ENCODE measurements around the gene SCAF4.
A peak's percentile ranks its signal among the peaks of the same experiment; 100 is the strongest.
"Not testable (repeated sequence)": the region's sequence is repeated elsewhere in the genome, so short reads cannot be mapped to it uniquely, and the experiment has no call there.

Gene SCAF4

GRCh38 chr21:31737586-31738397 is 5.9 kb upstream of the SCAF4 start:
- DNase-seq (ENCODE audit: low spot score), result not testable (repeated sequence)

DNA sequence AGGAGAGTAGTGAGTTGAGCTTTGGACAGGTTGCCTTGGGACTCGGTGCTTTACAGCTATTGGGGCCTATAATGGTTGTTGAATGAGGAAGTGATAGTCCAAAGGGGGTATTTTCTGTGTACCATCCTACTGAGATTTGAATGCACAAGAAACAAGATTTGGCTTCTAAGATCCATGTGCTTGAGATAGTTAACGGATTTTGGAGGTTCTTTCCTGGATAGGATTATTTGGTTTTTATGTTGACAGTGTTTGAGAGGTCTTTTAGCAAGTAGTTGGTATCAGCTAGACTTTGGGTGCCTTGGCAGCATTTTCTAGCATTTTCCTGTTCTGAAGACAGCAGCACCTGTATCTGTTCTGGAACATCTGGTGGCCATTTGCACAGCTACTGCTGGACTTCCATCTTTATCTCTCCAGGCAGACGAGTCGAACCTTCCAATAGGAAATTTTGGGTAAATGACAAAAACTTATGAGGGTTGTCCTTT is 3.6 kb upstream of the SCAF4 start:
- no peak for DNase-seq (ENCODE audit: low spot score)

- DNase-seq (ENCODE audit: low spot score), result no peak
Measured at GRCh38 chr21:31733551-31734149, 1.7 kb upstream of the SCAF4 start.

GRCh38 chr21:31732597-31733550 is 956 bp upstream of the SCAF4 start:
- peak; percentile 60 for DNase-seq (ENCODE audit: low spot score)

DNA sequence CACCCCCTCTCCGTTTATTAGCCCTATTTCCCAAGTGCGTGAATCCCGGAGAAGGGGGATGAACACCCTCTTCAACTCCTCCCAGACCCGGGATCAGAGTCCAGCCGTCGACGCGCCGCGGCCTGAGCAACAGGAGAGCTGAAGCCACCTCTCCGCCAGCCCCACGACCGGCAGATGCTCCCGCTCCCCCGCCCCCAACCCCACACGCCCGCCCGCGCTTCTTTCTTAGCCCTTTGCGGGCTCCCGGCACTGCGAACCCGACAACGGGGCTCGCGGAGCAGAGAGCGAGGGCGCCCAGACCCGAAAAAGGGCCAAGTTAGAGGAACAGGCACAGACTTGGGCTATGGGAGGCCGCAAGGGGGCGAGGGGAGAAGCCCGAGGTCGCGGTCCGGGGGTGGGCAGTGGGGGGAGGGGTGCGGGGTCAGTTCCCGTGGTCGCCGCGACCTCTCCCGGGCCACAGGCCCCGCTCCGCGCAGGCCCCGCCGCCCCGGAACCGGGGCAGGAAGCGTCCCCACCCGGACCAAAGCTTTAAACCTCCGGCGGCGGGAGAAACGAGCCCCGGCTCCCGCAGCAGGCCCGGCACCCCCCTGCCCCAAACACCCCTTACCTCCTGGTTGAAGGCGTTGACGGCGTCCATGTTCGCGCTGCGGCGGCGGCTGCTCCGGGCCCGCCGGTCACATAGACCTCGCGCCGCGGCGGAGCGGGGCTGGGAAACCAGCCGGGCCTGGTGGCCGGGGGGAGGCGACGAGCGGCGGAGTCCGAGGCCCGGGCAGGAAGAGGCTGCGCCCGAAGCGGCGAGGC is 662 bp downstream of the SCAF4 start:
- DNase-seq (ENCODE audit: low spot score), result no peak

- peak; percentile 32 for DNase-seq (ENCODE audit: low spot score)
Measured at GRCh38 chr21:31730712-31731055, 1.2 kb downstream of the SCAF4 start.

DNA sequence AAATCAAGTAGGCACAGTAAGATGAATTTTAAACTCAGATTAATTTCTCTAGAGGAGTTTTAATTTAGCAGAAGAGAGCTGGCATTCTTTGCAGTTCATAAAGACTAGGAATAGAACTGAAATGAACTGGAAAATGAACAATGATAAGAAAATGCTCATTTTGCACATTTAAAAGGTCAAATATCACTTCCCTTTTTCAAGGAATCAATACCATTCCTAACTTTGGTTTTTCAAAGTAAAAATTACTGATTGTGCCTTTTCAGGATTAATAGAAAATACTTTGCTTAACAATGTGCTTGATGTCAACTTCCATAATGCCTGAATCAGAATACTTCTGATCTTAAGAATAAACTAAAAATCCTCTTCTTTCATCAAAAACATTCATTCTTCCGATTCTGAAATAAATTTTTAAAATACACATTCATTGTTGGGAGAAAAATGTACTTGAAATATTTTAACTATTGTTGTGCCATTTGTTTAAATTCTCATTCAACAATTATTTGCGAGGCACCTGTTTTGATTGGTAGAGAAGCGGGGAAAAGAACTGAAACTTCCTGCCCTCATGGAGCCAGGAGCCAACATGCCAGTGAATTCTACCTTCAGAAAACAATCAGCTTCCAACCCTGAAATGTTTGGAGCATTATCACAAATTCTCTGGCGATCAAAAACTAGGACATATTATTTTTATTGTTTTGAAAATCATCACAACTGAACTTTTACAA is 2.1 kb downstream of the SCAF4 start:
- no peak for DNase-seq (ENCODE audit: low spot score)

DNA sequence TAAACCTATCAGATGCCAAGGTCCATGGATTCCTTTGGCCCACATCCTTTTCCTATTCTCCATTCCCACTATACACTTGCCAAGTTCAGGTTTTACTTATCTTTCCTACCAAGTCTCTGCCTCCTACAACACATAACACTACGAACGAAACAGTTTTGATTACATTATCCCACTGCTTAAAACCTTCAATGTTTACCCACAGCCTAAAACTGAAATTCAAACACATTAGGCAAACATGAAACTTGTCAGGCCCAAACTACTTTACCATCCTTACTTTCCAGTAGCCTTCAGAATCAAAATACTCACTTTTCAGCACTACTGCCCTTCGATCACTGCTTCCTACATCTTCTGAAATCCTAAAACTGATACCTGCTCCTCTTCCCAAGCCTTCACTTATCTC is 3.0 kb downstream of the SCAF4 start:
- DNase-seq (ENCODE audit: low spot score), result no peak

GRCh38 chr21:31728191-31728590 is 3.7 kb downstream of the SCAF4 start:
- no peak for DNase-seq (ENCODE audit: low spot score)

GRCh38 chr21:31727181-31727580 is 4.7 kb downstream of the SCAF4 start:
- no peak for DNase-seq (ENCODE audit: low spot score)

DNA sequence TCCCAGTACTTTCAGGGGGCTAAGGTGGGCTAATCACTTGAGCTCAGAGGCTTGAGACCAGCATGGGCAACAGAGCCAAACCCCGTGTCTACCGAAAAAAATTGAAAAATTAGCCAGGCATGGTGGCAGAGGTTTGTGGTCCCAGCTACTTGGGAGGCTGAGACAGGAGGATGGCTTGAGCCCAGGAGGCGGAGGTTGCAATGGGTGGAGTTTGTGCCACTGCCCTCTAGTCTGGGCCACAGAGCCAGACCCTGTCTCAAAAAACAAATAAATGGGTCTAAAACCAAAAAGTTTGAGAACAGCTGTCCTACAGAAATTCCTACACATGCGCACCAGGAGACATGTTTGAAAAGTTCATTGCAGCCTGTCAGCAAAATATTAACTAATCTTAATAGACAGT is 5.5 kb downstream of the SCAF4 start:
- no peak for DNase-seq (ENCODE audit: low spot score)

DNA sequence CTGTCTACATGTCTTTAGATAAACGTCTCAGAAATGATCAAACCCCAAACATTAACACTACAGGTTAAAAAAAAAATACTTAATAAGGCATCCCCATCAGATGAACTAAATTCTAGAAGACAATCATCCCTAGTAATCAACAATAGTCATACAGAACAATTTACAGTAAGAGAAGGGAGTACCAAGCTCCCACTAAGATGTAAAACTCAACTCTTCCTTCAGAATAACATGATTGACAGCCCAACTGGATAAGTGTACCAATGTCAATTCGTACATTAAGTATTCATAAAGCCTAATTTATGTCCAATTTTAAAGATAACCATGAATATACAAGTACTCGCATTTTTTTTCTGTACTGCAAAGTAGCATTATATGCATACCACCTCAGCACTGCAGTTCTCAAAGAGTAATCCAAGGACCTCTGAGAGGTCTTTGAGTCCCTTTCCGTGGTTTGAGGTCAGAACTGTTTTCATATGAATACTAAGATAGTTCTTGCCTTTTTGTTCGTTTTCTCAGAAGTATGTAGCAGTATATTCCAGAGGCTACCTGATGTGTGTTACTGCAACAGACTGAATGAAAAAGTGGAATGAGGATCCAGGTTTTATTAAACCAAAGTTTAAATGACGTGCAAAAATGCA is 6.6 kb downstream of the SCAF4 start:
- no peak for DNase-seq (ENCODE audit: low spot score)

GRCh38 chr21:31724552-31724951 is 7.4 kb downstream of the SCAF4 start:
- no peak for DNase-seq (ENCODE audit: low spot score)

GRCh38 chr21:31721381-31721780 is 10.5 kb downstream of the SCAF4 start:
- no peak for DNase-seq (ENCODE audit: low spot score)

GRCh38 chr21:31720739-31721138 is 11.2 kb downstream of the SCAF4 start:
- DNase-seq (ENCODE audit: low spot score), result no peak

GRCh38 chr21:31720330-31720729 is 11.6 kb downstream of the SCAF4 start:
- DNase-seq (ENCODE audit: low spot score), result no peak

DNA sequence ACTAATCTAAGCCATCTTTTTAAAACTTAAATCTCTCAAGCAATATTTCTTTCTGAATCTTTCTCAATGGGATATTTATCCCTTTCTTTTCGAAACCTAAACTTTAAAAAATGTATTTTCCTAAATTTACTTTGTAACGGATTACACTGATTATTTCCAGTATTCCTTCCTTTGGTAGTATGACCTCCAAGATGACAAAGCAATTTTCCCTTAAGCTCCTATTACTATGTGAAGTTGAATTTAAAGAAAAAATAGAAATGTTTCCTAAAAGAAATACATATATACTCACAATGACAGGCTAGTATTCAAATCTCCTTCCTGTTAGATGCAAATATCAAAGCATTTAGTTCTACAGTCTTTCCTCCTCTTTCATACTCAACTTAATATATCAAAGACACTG is 15.8 kb downstream of the SCAF4 start:
- DNase-seq (ENCODE audit: low spot score), result no peak

DNA sequence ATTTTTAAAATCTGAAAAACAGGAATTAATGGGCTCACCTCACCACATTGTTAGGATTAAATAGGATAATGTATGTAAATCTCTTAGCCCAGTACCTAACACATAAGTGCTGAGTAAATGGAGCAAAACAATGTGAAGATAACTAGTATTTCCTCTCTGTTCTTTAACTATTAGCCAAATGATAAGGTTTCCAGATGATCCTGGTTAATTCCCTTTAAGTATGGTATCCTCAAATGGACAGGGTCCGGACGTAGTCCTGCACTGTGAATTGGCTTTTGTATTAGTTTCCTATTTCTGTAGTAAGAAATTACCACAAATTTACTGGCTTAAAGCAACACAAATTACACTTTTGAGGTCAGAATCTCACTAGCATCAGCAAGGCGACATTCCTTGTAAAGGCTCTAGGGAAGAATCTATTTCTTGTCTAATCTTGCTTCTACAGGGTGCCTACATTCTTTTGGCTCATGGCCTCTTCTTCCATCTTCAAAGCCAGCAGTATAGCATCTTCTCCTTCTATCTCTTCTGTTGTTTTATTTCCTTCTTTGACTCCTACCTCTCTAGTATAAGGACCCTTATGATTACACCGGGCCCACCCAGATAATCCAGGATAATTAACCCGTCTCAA is 17.1 kb downstream of the SCAF4 start:
- no peak for DNase-seq (ENCODE audit: low spot score)

DNA sequence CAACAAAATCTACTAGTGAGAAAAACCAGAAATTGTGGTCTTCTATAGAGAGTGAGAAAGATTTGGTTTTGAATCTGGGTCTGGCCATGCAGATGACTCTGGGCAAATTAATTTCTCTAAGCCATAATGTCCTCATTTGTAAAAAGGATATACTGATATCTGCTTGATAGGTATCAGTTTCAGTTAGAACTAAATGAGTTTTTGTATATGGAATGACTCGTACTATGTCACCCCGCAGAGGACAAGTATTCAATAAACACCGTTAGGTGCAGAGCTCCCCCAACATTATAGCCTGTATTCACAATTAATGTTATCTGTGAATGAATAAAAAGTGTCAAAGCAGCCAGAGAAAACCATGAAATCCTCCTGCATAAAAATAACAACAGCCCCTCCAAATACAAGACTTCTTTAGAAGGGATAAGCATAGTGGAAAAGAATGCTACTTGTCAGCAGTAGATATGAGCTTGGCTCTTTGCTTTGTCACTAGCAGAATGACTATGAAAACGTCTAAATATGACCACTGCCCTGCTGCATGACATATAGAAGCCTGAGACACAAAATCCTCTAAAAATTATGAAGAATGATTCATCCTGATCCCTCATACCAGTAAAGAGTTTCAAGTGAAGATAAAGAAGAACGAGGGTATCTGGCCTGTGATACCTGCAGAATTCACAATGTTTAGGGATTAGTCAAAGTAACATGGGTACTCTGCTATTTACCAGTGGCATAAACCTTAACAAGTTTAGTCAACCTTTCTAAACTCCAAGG is 17.8 kb downstream of the SCAF4 start:
- no peak for DNase-seq (ENCODE audit: low spot score)

All from pons (tissue), 1 donor.